Endodermal cell (in vitro differentiated cells): ENCODE data around the gene MANBA. TPM values are rescaled to one million over a fixed set of nuclear protein-coding genes. Genes with fewer than 3 reads are reported as not detected.
A peak's percentile ranks its signal among the peaks of the same experiment; 100 is the strongest.

ENCODE experiments used
- DNase-seq: peaks from one replicate; pipeline ENCODE4 v3.0.0-alpha.2; 2017
- H3K27ac ChIP-seq: 2 replicates; pipeline ENCODE4 v1.5.1; 2013; ENCODE audit warnings: mild to moderate bottlenecking, low read depth, low read length, moderate library complexity
- H3K27me3 ChIP-seq: 2 replicates; pipeline ENCODE4 v1.6.1; 2013; ENCODE audit warnings: mild to moderate bottlenecking, low read length, moderate library complexity; ENCODE audit not compliant: insufficient read depth, control insufficient read depth, poor library complexity, severe bottlenecking
- H3K36me3 ChIP-seq: 2 replicates; pipeline ENCODE4 v1.7.0; 2013; ENCODE audit warnings: mild to moderate bottlenecking, low read length, moderate library complexity; ENCODE audit not compliant: control insufficient read depth, insufficient read depth
- H3K4me1 ChIP-seq: one replicate; pipeline ENCODE4 v1.7.0; 2013; ENCODE audit warnings: low read length; ENCODE audit not compliant: control insufficient read depth, insufficient read depth
- H3K4me3 ChIP-seq: 2 replicates; pipeline ENCODE4 v1.5.1; 2013; ENCODE audit warnings: mild to moderate bottlenecking, low read length, moderate library complexity
- H3K9ac ChIP-seq: 2 replicates; pipeline ENCODE4 v1.6.1; 2013; ENCODE audit warnings: mild to moderate bottlenecking, low read length, moderate library complexity; ENCODE audit not compliant: poor library complexity, severe bottlenecking; ENCODE audit errors: extremely low read depth
- H3K9me3 ChIP-seq: 2 replicates; pipeline ENCODE4 v1.6.1; 2013; ENCODE audit warnings: mild to moderate bottlenecking, low read length, moderate library complexity; ENCODE audit not compliant: control insufficient read depth
- H3K27ac Mint-ChIP-seq: 2 replicates; pipeline ENCODE4 v1.8.0; 2020; ENCODE audit warnings: mixed read lengths
- H3K27me3 Mint-ChIP-seq: 2 replicates; pipeline ENCODE4 v1.8.0; 2021; ENCODE audit warnings: mild to moderate bottlenecking, mixed read lengths; ENCODE audit not compliant: insufficient read depth
- H3K36me3 Mint-ChIP-seq: 2 replicates; pipeline ENCODE4 v1.8.0; 2020; ENCODE audit warnings: low read depth, mixed read lengths
- H3K4me1 Mint-ChIP-seq: 2 replicates; pipeline ENCODE4 v1.8.0; 2020; ENCODE audit warnings: mixed read lengths
- H3K4me3 Mint-ChIP-seq: 2 replicates; pipeline ENCODE4 v1.8.0; 2020; ENCODE audit warnings: mild to moderate bottlenecking, moderate library complexity, mixed read lengths
- H3K9me3 Mint-ChIP-seq: 2 replicates; pipeline ENCODE4 v1.8.0; 2020; ENCODE audit warnings: mild to moderate bottlenecking, mixed read lengths
- CTCF ChIP-seq: fragments of 200-600 bp; sonication (generic); conservative IDR thresholded peaks from 2 replicates; pipeline ENCODE4 v1.5.0; 2021; ENCODE audit warnings: antibody characterized with exemption, mild to moderate bottlenecking
- WGBS, 2 experiments: methylation state at CpG; one replicate each; pipeline versions ENCODE4 v1.1.5 to v1.1.7; 2013; ENCODE audit warnings: missing lambda C conversion rate in 2 of 2, mixed read lengths in 1 of 2; ENCODE audit not compliant: insufficient coverage in 1 of 2, insufficient read length in 1 of 2; 5-methylcytosine and 5-hydroxymethylcytosine counted together
- total RNA-seq, 2 donors: library from RNA; stranded (reverse); fragmentation: NEBNext Ultra II Directional in 1 of 2; extraction: Animal tissue kit (Norgen Biotek cat#: 25700) in 1 of 2; gene quantifications; 2 replicates in 1 of 2; 3 replicates in 1 of 2; pipeline ENCODE4 v1.2.1, GENCODE V29; 2021

The MANBA gene
- total RNA-seq, 2 donors from 2014 or later: 30.4 to 32.0 TPM

- H3K36me3 Mint-ChIP-seq: no peaks in the 10 kb centered on the region
- no peak overlapping the region for H3K27ac Mint-ChIP-seq
- peaks cover 7% of the 10 kb centered on the region for H3K4me1 Mint-ChIP-seq
- H3K27ac ChIP-seq: no peak overlapping the region
- no peak for DNase-seq
- 84 to 100% methylated on average over 2 to 3 of the region's 3 CpGs for WGBS, 2 experiments
- H3K9me3 Mint-ChIP-seq: no peaks in the 10 kb centered on the region
- H3K9me3 ChIP-seq: no peaks in the 10 kb centered on the region
- no peak overlapping the region for H3K9ac ChIP-seq
- no peak overlapping the region for H3K4me3 ChIP-seq
- H3K4me3 Mint-ChIP-seq: no peak overlapping the region
- H3K4me1 ChIP-seq: no peaks in the 10 kb centered on the region
- no peak for TF ChIP-seq CTCF
- no peaks in the 10 kb centered on the region for H3K36me3 ChIP-seq
- no peaks in the 10 kb centered on the region for H3K27me3 ChIP-seq
- H3K27me3 Mint-ChIP-seq: no peaks in the 10 kb centered on the region
Measured at GRCh38 chr4:102764901-102765300, 4.1 kb upstream of the MANBA start.

- 91 to 94% methylated on average over 14 of the region's 14 CpGs for WGBS, 2 experiments
- no peaks in the 10 kb centered on the region for H3K9me3 ChIP-seq
- peak; percentile 27 for DNase-seq
- peak overlapping the region; percentile 83 for H3K4me3 Mint-ChIP-seq
- H3K4me3 ChIP-seq: peak overlapping the region; percentile 92
- no peak overlapping the region for H3K27ac Mint-ChIP-seq
- H3K9ac ChIP-seq: no peak overlapping the region
- no peaks in the 10 kb centered on the region for H3K36me3 Mint-ChIP-seq
- no peaks in the 10 kb centered on the region for H3K27me3 ChIP-seq
- H3K36me3 ChIP-seq: no peaks in the 10 kb centered on the region
- no peak for TF ChIP-seq CTCF
- no peaks in the 10 kb centered on the region for H3K27me3 Mint-ChIP-seq
- H3K27ac ChIP-seq: no peak overlapping the region
- H3K4me1 ChIP-seq: no peaks in the 10 kb centered on the region
- no peaks in the 10 kb centered on the region for H3K9me3 Mint-ChIP-seq
- H3K4me1 Mint-ChIP-seq: peaks cover 19% of the 10 kb centered on the region
Measured at GRCh38 chr4:102761906-102762305, 1.1 kb upstream of the MANBA start.

DNA sequence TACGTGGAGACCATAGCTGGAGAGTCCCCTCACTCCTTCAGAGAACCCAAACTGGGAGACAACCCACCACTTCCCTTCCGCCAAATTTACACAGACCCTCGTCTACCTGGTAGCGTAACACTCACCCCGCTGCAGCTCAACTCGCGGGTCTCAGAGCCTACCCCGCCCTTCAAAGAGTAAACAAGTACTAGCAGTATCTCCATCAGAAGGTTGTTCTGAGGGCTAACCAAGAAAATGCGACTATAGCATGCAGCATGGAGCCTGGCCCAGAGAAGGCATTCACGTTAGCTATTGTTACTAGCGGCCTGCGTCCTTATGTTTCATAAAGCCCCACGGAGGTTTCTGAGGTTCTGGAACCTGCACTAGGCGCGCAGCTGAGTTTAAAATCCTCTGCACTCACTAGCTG, 531 bp upstream of the MANBA start:
- no peaks in the 10 kb centered on the region for H3K27me3 ChIP-seq
- H3K27me3 Mint-ChIP-seq: no peaks in the 10 kb centered on the region
- no peak overlapping the region for H3K27ac ChIP-seq
- H3K4me1 ChIP-seq: no peaks in the 10 kb centered on the region
- DNase-seq: no peak
- H3K4me1 Mint-ChIP-seq: peaks cover 19% of the 10 kb centered on the region
- TF ChIP-seq CTCF: no peak
- 0 to 9% methylated on average over 2 to 15 of the region's 15 CpGs for WGBS, 2 experiments
- no peaks in the 10 kb centered on the region for H3K9me3 ChIP-seq
- H3K9me3 Mint-ChIP-seq: no peaks in the 10 kb centered on the region
- H3K36me3 Mint-ChIP-seq: no peaks in the 10 kb centered on the region
- peak overlapping the region; percentile 94 for H3K27ac Mint-ChIP-seq
- H3K36me3 ChIP-seq: no peaks in the 10 kb centered on the region
- peak overlapping the region; percentile 83 for H3K4me3 Mint-ChIP-seq
- H3K4me3 ChIP-seq: peak overlapping the region; percentile 92
- H3K9ac ChIP-seq: peak overlapping the region; percentile 67
